Activated CD4-positive, alpha-beta T cell treated with anti-CD3 and anti-CD28 coated beads, Interleukin-2, amount 50 U/mL, for 16 hours (primary cell): ENCODE measurements around the gene KRT222.

ENCODE experiments used
- DNase-seq: peaks from one replicate; pipeline ENCODE4 v3.0.0-alpha.2; 2020

KRT222 gene

DNA sequence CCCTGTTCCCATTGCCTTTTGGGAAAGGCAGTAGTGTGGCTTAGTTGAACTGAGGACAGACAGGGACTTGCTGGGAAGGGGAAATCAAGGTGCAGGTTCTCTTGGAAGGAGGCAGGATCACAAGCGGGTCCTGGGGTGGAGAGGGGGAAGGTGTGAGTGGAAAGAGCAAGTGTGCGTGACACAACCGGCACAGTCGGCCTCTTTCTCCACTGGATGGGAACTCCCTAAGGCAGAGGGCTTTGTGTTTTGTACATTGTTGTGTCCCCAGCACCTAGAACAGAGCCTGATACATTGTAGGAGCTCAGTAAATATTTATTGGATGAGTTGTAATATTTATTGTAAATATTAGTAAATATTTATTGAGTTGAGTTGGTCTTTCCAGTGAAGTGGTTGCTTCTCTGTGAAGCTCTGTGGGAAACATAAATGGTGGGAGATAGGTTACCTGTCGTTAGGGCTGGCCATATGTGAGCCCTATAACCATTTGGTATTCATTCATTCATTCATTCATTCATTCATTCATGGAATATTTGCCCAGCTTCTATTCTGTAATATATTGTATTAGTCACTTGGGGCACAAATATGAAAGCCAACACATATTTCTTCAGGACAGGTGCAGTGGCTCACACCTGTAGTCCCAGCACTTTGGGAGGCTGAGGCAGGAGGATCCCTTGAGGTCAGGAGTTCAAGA lies 51.4 kb downstream of the KRT222 start:
- no peak for DNase-seq

DNA sequence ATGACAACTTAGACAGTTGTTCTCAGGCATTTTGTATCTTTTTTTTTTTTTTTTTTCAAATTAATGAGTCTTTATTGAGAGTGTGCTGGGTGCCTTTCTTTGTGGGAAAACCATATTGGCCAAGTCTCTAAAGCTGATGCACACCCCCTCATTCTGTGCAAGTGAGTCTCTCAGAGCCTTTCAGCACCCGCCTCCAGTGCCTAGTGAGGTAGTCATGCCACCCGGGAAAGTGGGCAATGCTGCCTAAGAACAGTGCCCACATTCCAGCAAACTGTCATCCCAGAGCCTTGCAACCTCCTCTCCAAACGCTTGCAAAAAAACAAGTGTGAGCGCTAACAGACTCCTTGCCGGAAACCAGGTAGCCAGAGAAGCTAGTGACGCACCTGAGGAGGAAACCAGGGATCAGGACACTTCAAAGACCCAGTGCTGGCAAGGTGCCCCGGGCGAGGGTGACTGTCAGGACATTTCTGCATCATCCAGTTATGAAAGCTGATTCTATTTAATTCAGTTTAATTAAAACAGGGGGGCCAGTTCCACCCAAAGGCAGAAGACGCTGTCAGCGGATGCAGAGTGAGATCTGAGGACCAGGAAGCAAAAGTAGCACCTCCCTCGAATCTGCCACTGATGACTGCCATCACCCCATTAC lies 52.3 kb downstream of the KRT222 start:
- no peak for DNase-seq

DNA sequence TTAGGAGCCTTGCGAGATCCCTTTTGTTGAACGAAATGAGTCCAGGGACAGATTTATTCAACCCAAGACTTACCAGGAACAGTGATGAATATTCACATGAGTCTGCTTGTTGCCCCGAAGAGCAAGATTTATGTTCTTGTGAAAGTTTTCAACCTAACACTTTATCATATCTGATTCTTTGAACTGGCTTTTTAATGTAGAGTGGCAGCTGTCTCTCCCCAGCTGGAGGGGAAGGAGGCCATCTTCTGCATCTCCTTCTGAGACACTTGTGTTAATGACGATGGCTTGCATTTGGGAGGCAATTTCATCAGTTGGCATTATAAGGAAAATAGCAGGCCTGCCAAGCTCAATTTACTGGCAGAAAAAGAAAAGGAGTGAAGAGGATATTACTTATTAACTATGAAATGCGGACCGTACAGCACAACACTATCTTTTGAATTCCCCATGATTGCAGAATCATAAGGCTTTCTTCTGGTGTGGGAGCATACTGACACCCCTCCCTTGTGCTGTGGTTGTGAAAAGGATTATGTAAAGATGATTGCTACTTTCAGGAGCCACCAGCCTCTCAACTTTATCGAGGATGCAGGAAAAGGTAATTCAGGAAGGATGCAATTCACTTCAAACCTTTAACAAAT lies 53.0 kb downstream of the KRT222 start:
- DNase-seq = no peak

DNA sequence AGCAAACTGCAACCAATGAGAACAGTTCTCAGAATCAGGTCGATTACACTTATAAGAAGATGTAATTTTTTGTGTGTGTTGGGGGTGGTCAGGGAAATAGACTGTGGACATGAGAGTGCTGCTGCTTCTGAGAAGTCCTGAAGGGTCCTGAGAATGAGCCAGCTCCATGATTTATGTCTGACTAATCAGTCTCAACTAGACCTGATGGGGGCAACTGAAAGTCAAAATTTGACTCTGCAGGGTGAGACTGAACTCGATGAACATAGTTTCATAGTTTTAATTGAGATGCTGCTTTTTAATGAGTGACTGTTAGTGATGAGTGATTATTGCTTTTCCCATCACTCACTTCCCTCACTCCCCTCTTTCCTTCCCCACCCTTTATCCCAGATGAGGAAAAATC lies 54.6 kb downstream of the KRT222 start:
- peak; percentile 67 for DNase-seq

DNA sequence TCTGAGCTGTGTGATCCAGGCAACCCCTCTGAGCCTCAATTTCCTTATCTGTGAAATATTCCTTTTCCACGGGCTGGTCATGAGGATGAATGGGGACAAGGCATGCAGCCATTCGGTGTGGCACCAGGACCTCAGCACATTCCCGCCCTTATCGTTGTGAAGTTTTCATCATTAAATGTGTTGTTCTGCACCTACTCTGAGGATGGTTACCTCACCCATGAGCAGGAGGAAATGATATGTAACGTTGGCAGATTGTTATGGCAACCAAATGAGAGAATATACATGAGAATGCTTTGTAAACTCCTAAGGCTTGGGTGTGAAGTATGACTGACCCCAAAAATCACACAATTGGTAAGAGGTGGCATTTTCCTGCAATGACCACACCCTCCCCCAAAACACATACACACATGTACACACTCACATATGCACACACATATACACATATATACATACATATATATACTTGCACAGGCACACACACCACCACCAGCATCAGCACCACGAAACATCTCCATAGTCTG lies 56.9 kb downstream of the KRT222 start:
- peak; percentile 77 for DNase-seq

DNA sequence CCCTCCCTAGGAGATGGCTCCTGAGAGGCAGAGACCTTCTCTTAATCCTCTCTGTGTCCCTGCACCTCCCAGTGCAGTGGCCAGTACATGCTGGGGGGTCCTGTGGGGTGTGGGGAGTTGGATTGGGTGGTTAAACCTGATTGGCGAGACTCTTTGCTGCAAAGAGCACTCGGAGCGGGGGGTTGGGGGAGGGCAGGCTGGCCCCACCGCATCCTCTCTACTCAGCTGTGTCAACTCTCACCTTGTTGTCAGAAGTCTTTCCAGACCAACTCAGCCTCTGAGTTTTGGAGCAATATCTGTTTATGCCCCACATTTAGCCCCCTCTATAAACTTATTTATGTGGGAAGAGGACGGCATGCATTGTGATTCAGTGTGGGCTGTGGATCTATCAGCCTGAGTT lies 57.3 kb downstream of the KRT222 start:
- DNase-seq = peak; percentile 44

DNA sequence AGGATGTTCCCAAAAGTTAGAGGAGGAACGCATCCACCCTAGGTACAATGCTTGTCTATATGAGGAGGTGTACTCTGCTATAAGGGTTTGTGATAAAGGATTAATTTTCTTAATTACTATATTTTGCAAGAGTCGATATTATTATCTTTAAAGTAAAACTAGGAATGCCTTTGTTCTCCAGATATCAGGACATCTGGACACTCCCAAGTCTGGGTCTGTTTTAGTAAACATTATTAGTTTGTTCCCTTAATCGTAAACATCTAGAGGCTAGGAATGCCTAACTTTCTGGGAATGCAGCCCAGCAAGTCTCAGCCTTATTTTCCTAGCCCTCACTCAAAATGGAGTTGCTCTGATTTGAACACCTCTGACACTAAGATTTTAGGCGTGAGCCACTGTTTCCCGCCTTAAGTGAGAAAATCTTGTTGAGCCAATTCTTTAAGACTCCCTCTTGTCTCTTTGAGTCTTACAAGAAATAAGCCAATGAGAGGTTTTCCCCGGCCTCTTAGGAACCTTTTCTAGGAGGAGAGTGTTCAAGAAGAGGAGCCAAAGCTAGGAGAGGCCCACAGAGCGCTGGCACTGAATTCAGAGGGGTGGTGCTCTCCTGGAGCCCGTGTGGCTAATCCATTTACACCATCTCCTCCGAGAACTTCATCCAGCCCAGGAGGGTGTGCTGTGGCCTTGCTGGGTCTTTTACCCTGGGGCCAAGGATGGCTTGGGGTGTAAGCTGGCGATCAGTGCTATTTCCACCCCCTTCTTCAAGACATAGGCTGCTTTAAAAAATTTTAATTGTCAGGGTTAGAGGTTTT lies 58.2 kb downstream of the KRT222 start:
- no peak for DNase-seq

DNA sequence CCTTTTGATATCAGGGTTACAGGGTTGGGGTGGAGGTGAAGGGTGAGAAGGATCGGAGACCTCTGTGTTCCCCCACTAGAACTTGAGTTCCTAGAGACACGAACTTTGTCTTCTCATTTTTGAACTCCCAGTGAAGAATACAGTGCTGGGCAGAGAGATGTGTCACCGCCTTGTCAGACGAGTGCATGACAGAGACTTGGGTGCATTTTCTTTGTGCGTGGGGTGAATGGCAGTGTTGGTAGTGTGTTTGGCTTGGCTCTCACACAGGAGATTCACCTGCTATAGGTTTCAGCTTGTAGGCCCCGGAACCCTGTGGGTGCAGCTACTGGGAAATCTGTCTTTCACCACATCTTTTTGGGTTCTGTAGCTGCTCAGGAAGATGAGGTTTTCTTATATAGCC lies 59.7 kb downstream of the KRT222 start:
- peak; percentile 43 for DNase-seq
